BLaER1 (cell line): ENCODE results near the gene VEPH1.

Source experiments
- H3K27ac ChIP-seq: shearing (Covaris generic); formaldehyde crosslinking; 2 replicates; pipeline ENCODE4 v1.8.1; 2022
- H3K27me3 ChIP-seq: shearing (Covaris generic); formaldehyde crosslinking; 2 replicates; pipeline ENCODE4 v1.8.1; 2022
- H3K36me3 ChIP-seq: shearing (Covaris generic); formaldehyde crosslinking; 2 replicates; pipeline ENCODE4 v1.8.1; 2022
- H3K4me1 ChIP-seq: shearing (Covaris generic); formaldehyde crosslinking; 2 replicates; pipeline ENCODE4 v1.8.1; 2022
- H3K4me2 ChIP-seq: shearing (Covaris generic); formaldehyde crosslinking; 2 replicates; pipeline ENCODE4 v1.8.1; 2022
- H3K4me3 ChIP-seq: shearing (Covaris generic); formaldehyde crosslinking; 2 replicates; pipeline ENCODE4 v1.8.1; 2022
- H3K9ac ChIP-seq: shearing (Covaris generic); formaldehyde crosslinking; 2 replicates; pipeline ENCODE4 v1.8.1; 2022
- H3K9me3 ChIP-seq: shearing (Covaris generic); formaldehyde crosslinking; 2 replicates; pipeline ENCODE4 v1.8.1; 2022
- H4K20me1 ChIP-seq: shearing (Covaris generic); formaldehyde crosslinking; 2 replicates; pipeline ENCODE4 v1.8.1; 2022
- Cebpa-rat ChIP-seq: shearing (Covaris generic); IDR thresholded peaks from 2 replicates; pipeline ENCODE4 v1.8.1; 2022

Gene VEPH1

GRCh38 chr3:157280786-157281185 lies 222.4 kb downstream of the VEPH1 start:
- Histone ChIP-seq H3K9me3 (no peaks in the 10 kb centered on the region), H3K4me1 (no peaks in the 10 kb centered on the region), H3K4me3 (no peak overlapping the region), H3K4me2 (no peak overlapping the region), H3K27ac (no peak overlapping the region), H3K9ac (no peak overlapping the region), H4K20me1 (no peaks in the 10 kb centered on the region), H3K27me3 (no peaks in the 10 kb centered on the region), H3K36me3 (no peaks in the 10 kb centered on the region)
- no peak for TF ChIP-seq Cebpa-rat

- H3K27me3 ChIP-seq: no peaks in the 10 kb centered on the region
- no peaks in the 10 kb centered on the region for H3K36me3 ChIP-seq
- no peak overlapping the region for H3K4me3 ChIP-seq
- no peaks in the 10 kb centered on the region for H3K9me3 ChIP-seq
- no peak overlapping the region for H3K27ac ChIP-seq
- H3K4me1 ChIP-seq: no peaks in the 10 kb centered on the region
- H3K9ac ChIP-seq: no peak overlapping the region
- no peak overlapping the region for H3K4me2 ChIP-seq
- TF ChIP-seq Cebpa-rat: no peak
- H4K20me1 ChIP-seq: no peaks in the 10 kb centered on the region
Measured at GRCh38 chr3:157280354-157280753, 222.9 kb downstream of the VEPH1 start.

GRCh38 chr3:157279237-157279636 lies 224.0 kb downstream of the VEPH1 start:
- Histone ChIP-seq H3K9me3 (no peaks in the 10 kb centered on the region), H3K27ac (no peak overlapping the region), H3K9ac (no peak overlapping the region), H3K27me3 (no peaks in the 10 kb centered on the region), H3K4me2 (no peak overlapping the region), H3K4me3 (no peak overlapping the region), H3K36me3 (no peaks in the 10 kb centered on the region), H4K20me1 (no peaks in the 10 kb centered on the region), H3K4me1 (no peaks in the 10 kb centered on the region)
- TF ChIP-seq Cebpa-rat: no peak

GRCh38 chr3:157276801-157277200 lies 226.4 kb downstream of the VEPH1 start:
- Histone ChIP-seq H4K20me1 (no peaks in the 10 kb centered on the region), H3K36me3 (no peaks in the 10 kb centered on the region), H3K27ac (no peak overlapping the region), H3K4me3 (no peak overlapping the region), H3K27me3 (no peaks in the 10 kb centered on the region), H3K4me1 (peaks cover 8% of the 10 kb centered on the region), H3K4me2 (no peak overlapping the region), H3K9ac (no peak overlapping the region), H3K9me3 (no peaks in the 10 kb centered on the region)
- no peak for TF ChIP-seq Cebpa-rat

GRCh38 chr3:157275832-157276231 lies 227.4 kb downstream of the VEPH1 start:
- no peak overlapping the region for H3K27ac ChIP-seq

GRCh38 chr3:157274644-157275137 lies 228.5 kb downstream of the VEPH1 start:
- TF ChIP-seq Cebpa-rat: no peak
- Histone ChIP-seq H3K36me3 (no peaks in the 10 kb centered on the region), H3K4me1 (peaks cover 14% of the 10 kb centered on the region), H3K4me3 (no peak overlapping the region), H3K27me3 (no peaks in the 10 kb centered on the region), H4K20me1 (no peaks in the 10 kb centered on the region), H3K9me3 (no peaks in the 10 kb centered on the region), H3K9ac (no peak overlapping the region), H3K27ac (no peak overlapping the region), H3K4me2 (no peak overlapping the region)

More at GRCh38 chr3:157275832-157276231, 227.4 kb downstream of the VEPH1 start:
- no peaks in the 10 kb centered on the region for H3K27me3 ChIP-seq
- no peaks in the 10 kb centered on the region for H3K36me3 ChIP-seq
- no peak overlapping the region for H3K4me3 ChIP-seq
- no peak for TF ChIP-seq Cebpa-rat
- H3K4me2 ChIP-seq: no peak overlapping the region
- no peak overlapping the region for H3K9ac ChIP-seq
- H3K4me1 ChIP-seq: peaks cover 14% of the 10 kb centered on the region
- H3K9me3 ChIP-seq: no peaks in the 10 kb centered on the region
- no peaks in the 10 kb centered on the region for H4K20me1 ChIP-seq

- peak overlapping the region; percentile 18; the same call in 1 of the 2 replicates for H3K4me2 ChIP-seq
Measured at GRCh38 chr3:157271283-157271882, 231.8 kb downstream of the VEPH1 start.

GRCh38 chr3:157268026-157268425 lies 235.2 kb downstream of the VEPH1 start:
- Histone ChIP-seq H3K27me3 (no peaks in the 10 kb centered on the region), H3K36me3 (no peaks in the 10 kb centered on the region), H3K4me1 (peaks cover 6% of the 10 kb centered on the region), H4K20me1 (no peaks in the 10 kb centered on the region), H3K4me3 (no peak overlapping the region), H3K9ac (no peak overlapping the region), H3K4me2 (no peak overlapping the region), H3K9me3 (no peaks in the 10 kb centered on the region), H3K27ac (no peak overlapping the region)
- TF ChIP-seq Cebpa-rat: no peak

More at GRCh38 chr3:157271283-157271882, 231.8 kb downstream of the VEPH1 start:
- no peak for TF ChIP-seq Cebpa-rat
- Histone ChIP-seq H4K20me1 (no peaks in the 10 kb centered on the region), H3K36me3 (no peaks in the 10 kb centered on the region), H3K27me3 (no peaks in the 10 kb centered on the region), H3K4me3 (no peak overlapping the region), H3K9me3 (no peaks in the 10 kb centered on the region), H3K27ac (no peak overlapping the region), H3K9ac (no peak overlapping the region), H3K4me1 (peaks cover 14% of the 10 kb centered on the region)

GRCh38 chr3:157265931-157266330 lies 237.3 kb downstream of the VEPH1 start:
- no peak for TF ChIP-seq Cebpa-rat
- Histone ChIP-seq H3K36me3 (no peaks in the 10 kb centered on the region), H4K20me1 (no peaks in the 10 kb centered on the region), H3K9me3 (no peaks in the 10 kb centered on the region), H3K9ac (no peak overlapping the region), H3K27ac (no peak overlapping the region), H3K4me1 (peaks cover under 1% of the 10 kb centered on the region; the same call in 1 of the 2 replicates), H3K27me3 (no peaks in the 10 kb centered on the region), H3K4me2 (no peak overlapping the region), H3K4me3 (no peak overlapping the region)

GRCh38 chr3:157263027-157263426 lies 240.2 kb downstream of the VEPH1 start:
- Histone ChIP-seq H3K36me3 (no peaks in the 10 kb centered on the region), H3K4me2 (no peak overlapping the region), H3K27ac (no peak overlapping the region), H3K4me3 (no peak overlapping the region), H3K9me3 (no peaks in the 10 kb centered on the region), H3K27me3 (no peaks in the 10 kb centered on the region), H3K4me1 (no peaks in the 10 kb centered on the region), H4K20me1 (no peaks in the 10 kb centered on the region), H3K9ac (no peak overlapping the region)
- no peak for TF ChIP-seq Cebpa-rat
